GM18499 (cell line): Measurements from ENCODE around the gene SMIM38.
"Not testable (repeated sequence)": the region's sequence is repeated elsewhere in the genome, so short reads cannot be mapped to it uniquely, and the experiment has no call there.

Source experiments
- ATAC-seq: cut with Tn5 transposase; IDR thresholded peaks from one replicate; pipeline ENCODE4 v1.9.1; 2021; ENCODE audit warnings: moderate number of reproducible peaks; ENCODE audit not compliant: insufficient read depth, unreplicated experiment

Gene SMIM38

DNA sequence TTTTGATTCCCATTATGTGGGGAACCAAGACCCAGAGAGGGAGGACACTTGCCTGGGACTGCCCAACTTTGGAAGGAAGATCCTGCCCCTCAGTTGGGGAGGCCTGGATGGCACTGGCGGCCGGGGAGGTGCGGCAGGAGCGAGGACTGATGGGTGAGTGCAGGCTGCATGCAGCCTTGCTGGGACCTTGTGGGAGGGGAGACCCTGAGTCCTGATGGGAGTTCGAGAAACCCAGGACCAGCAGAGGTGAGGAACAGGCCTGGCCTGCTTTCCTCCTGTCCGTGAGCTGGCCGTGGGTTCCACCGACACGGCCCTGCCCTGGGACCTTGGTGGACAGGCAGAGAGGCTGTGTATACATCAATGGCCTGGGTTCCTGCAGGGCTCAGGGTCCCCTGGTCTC, 19.3 kb upstream of the SMIM38 start:
- ATAC-seq = no peak

- ATAC-seq = no peak
Observed at GRCh38 chr11:69137151-69137844, 18.4 kb upstream of the SMIM38 start.

DNA sequence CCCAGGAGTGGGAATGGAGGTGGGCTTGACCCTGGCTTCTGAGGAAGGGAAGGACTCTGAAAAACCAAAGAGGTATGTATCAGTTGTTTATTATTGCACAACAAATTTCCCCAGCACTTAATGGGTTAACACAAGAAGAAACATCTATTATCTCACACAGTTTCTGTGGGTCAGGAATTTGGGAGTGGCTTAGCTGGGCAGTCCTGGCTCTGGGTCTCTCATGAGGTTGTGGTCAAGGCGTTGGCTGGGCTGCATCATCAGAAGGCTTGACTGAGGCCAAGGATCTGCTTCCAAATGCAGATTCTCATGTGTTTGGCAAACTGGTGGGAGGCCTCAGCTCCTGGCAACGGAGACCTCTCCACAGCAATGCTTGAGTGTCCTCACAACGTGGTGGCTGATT, 17.5 kb upstream of the SMIM38 start:
- no peak for ATAC-seq

DNA sequence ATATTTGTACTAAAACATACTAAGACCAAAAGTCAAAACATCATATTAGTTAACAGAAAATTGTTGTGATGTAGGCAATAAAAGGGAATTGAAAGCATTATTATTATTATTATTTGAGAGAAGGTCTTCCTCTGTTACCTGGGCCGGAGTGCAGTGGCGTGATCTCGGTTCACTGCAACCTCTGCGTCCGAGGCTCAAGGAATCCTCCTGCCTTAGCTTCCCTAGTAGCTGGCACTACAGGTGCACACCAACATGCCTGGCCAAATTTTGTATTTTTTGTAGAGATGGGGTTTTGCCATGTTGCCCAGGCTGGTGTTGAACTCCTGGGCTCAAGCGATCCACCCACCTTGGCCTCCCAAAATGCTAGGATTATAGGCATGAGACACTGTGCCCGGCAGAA, 15.6 kb upstream of the SMIM38 start:
- ATAC-seq = not testable (repeated sequence)

DNA sequence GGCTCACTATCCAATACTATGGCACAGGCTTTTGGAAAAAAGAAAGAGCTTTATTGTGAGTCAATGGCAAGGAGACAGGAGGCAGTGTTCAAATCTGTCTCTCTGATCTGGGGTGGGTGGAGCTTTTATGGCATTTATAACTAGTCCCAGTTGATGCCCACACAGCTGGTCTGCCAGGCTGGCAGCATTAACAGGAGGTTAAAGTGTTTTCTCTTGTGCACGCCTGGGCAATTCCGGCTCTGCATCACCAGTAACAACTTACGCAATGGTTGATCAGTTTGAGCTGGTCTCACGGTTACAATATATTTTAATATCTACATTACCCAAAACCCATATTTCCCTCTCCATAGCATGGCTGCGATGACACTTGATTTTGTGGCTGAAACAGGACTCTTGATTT, 15.1 kb upstream of the SMIM38 start:
- ATAC-seq = no peak

DNA sequence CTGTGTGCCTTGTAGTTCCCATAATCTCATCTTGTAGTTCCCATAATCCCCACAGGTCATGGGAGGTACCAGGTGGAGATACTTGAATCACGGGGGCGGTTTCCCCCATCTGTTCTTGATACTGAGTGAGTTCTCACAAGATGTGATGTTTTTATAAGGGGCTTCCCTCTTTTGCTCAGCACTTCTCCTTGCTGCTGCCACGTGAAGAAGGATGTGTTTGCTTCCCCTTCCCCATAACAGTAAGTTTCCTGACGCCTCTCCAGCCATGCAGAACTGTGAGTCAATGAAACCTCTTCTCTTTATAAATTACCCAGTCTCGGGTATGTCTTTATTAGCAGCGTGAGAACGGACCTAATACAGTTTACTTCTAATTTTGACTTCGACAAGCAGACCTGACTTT, 14.0 kb upstream of the SMIM38 start:
- ATAC-seq = no peak

DNA sequence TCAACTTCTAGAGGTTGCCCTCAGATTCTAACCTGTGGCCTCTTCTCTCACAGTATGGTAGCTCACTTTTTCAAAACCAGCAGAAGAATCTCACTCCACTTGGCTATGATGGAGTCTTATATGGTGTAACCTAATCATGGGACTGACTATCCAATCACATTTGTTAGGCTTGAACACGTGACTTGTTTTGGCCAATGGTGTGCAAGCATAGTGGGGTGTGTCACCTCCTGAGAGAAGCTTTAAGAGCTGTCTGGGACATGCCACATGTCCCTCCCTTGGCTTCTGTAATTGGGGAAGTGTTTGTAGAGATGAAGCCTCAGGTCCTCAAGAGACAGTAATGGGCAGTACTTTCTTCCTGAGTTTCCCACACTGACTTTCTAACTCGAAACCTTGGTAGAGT, 12.8 kb upstream of the SMIM38 start:
- ATAC-seq = no peak

- no peak for ATAC-seq
Observed at GRCh38 chr11:69144316-69145049, 11.3 kb upstream of the SMIM38 start.

DNA sequence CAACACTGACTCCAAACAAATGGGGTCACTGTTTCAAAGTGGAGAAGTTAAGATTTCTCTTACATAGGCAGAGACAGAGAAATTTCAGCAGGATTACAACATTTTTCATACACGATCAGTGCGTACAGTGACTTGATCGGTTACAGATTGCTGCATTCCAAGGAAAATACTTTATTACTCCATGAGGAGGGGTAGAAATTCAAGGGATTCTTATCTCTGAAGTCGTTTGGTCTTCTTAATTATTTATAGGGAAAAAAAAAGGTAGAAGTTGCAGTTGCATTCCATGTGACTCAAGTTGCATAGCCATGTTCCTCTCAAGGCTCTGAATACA, 10.7 kb upstream of the SMIM38 start:
- no peak for ATAC-seq

GRCh38 chr11:69148377-69148762, 7.4 kb upstream of the SMIM38 start:
- no peak for ATAC-seq

DNA sequence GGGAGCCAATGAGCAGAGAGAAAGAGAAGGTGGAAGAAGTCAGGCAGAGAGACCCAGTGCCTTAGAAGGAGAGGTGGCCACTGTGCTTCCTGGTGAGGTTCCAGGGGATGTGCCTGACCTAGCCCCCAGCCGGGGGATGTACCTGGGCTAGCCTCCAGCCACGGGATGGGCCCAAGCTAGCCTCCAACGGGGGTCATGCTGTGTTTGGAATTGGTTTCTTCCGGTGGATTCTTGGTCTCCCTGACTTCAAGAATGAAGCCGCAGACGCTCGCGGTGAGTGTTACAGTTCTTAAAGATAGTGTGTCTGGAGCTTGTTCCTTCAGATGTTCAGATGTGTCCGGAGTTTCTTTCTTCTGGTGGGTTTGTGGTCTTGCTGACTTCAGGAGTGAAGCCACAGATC, 6.9 kb upstream of the SMIM38 start:
- no peak for ATAC-seq

DNA sequence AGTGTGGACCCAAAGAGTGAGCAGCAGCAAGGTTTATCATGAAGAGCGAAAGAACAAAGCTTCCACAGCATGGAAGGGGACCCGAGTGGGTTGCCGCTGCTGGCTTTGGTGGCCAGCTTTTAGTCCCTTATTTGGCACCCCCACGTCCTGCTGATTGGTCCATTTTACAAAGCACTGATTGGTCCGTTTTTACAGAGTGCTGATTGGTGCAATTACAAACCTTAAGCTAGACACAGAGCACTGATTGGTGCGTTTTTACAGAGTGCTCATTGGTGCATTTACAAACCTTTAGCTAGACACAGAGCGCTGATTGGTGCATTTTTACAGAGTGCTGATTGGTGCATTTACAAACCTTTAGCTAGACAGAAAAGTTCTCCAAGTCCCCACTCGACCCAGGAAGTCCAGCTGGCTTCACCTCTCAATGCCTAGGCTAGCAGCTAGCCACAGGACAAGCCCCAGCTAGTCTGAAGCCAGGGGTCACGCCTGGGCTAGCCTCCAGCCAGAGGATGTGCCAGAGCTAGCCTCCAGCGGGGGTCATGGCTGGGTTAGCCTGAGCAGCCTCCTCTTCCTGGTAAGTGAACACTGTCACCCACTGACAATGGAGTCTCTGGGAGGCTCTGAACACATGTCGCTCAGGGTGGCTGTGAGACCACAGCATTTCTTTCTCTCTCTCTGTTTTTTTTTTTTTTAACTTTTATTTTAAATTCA, 6.2 kb upstream of the SMIM38 start:
- not testable (repeated sequence) for ATAC-seq

DNA sequence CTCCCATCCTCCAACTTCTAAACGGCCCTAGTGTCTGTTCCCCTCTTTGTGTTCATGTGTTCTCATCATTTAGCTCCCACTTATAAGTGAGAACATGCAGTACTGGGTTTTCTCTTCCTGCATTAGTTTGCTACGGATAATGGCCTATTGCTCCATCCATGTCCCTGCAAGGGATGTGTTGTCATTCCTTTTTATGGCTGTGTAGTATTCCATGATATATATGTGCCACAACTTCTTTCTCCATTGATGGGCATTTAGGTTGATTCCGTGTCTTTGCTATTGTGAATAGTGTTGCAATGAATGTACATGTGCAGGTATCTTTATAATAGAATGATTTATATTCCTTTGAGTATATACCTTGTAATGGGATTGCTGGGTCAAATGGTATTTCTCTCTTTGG, 5.6 kb upstream of the SMIM38 start:
- no peak for ATAC-seq

DNA sequence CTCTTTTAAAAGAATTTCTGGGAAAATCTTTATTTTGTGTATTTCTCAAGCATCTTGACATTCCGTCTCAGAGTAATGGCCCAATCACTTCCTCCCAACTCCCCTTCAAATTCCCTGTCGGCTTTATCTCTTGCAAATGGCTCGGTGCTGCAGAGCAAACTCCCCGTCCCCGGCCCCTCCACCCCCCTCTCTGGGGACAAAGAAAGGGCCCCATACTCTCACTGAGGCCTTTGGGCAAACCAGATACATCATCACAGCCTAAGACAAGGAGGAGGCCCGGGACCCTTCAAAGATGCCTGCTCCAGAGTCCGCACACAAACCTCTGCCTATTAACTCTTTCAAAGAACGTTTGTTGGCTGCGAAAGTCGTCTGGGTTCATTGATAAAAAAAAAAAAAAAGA, 3.9 kb upstream of the SMIM38 start:
- ATAC-seq = no peak

DNA sequence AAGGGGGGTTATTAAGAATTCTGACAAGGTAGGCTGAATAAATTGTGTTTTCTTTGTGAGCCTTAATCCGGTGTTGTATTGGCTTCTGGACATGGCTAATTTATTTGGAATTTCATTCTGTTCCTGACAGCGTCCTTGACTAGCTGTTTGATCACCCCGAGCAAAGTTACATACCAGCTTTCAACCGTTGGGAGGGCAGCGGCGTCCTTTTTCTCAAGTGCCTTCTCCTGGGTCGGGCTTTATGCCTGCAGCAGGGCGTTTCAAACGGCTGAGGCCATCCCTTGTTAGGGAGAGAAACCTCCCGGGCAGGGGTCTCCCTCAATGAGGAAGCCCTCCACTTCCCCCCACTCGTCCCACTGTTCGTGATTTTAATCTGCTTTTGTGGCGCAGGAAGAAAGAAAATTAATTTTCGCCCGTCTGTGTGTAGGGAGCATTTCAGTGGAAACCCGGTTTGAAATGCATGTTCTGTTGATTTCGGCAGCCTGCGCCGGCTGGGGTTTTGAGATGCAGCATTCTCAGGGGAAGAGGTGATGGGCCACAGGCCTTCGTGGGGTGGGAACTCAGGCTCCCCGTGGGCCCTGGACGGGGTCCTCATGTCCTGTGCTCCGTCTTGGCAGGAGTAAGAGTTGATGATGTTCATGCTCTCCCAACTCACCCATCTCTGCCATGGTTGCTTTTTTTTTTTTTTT, 2.9 kb upstream of the SMIM38 start:
- ATAC-seq = no peak

DNA sequence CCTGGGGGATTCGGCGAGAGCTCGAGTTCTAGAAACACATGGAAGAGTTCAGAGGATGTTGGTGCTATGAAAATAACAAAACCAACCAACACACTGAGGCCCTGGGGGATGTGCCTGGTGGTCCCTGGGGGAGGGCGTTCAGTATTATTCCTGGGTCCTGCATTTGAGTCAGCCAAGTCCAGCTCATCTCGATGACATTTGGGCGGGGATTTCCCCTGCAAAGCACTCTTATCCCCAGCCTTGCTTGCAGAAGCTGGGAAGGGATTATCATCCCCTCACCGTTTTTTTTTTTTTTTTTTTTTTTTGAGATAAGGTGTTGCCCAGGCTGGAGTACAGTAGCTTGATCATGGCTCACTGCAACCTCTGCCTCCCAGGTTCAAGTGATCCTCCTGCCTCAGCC, 2.1 kb upstream of the SMIM38 start:
- ATAC-seq = no peak

GRCh38 chr11:69154211-69154913, 1.4 kb upstream of the SMIM38 start:
- no peak for ATAC-seq

DNA sequence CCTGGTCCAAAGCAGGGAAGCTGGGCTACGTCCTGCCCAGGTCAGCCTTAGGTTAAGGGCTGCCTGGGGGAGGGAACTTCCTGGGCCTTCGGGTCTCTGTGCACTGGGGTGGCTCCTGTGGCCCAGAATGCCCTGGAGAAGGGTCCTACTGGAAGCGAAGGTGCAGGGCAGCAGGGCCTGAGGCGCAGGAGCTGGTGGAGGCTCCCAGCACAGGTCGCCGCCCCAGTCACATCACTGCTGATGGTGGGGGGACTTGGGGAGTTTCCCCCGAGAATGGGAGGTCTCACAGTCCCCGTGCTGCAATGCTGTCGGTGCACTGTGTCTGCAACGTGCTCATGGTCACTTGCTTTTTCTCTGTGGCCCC, 815 bp upstream of the SMIM38 start:
- no peak for ATAC-seq

DNA sequence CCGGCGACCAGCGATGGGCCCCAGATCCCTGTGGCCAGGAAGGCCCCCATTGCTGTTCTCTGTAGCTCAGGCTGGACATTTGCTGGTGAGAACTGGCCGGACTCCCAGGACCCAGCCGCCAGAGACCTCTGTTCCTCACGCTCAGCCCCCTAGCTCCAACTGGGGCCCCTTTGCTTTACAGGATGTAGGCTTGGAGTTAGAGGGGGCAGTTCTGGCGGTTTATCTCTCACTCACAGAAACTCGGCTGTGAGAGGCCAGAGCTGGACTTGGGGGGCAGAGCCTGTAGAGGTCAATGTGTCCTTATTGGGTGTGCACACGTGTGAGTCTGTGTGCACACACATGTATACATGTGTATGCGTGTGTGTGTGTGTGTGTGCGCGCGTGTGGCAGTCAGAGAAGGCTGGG, 502 bp downstream of the SMIM38 start:
- no peak for ATAC-seq

GRCh38 chr11:69156673-69157155, 979 bp downstream of the SMIM38 start:
- no peak for ATAC-seq
